Keratinocyte (primary cell): ENCODE data around the gene LYVE1. TPM values are rescaled to one million over a fixed set of nuclear protein-coding genes. Genes with fewer than 3 reads are reported as not detected.

ENCODE experiments used
- DNase-seq: peaks from one replicate; pipeline ENCODE4 v3.0.0-alpha.2; 2011; ENCODE audit warnings: low read depth, missing footprints, low spot score
- FAIRE-seq: peaks from 2 replicates; lab custom pipeline; 2011; peaks lifted over from hg19 to GRCh38; lab: Jason Lieb, UNC
- H2AFZ ChIP-seq: 2 replicates; pipeline ENCODE4 v1.6.0; 2012; ENCODE audit warnings: low read length, control low read depth, inconsistent platforms; ENCODE audit not compliant: control insufficient read depth
- H3K27ac ChIP-seq: 2 replicates; pipeline ENCODE4 v1.5.1; 2011; ENCODE audit warnings: low read length; ENCODE audit not compliant: control insufficient read depth, insufficient read depth
- H3K27me3 ChIP-seq: 3 replicates; pipeline ENCODE4 v1.6.0; 2011; ENCODE audit warnings: low read length; ENCODE audit not compliant: control insufficient read depth, insufficient read depth; ENCODE audit errors: extremely low read depth
- H3K36me3 ChIP-seq, 2 experiments: 2 replicates in 1 of 2; 3 replicates in 1 of 2; pipeline ENCODE4 v1.5.1; 2011; ENCODE audit warnings: low read length in 2 of 2, mild to moderate bottlenecking in 1 of 2; ENCODE audit not compliant: control insufficient read depth in 2 of 2, insufficient read depth in 2 of 2; ENCODE audit errors: extremely low read depth in 1 of 2
- H3K4me1 ChIP-seq: 3 replicates; pipeline ENCODE4 v1.5.1; 2011; ENCODE audit warnings: low read length; ENCODE audit not compliant: control insufficient read depth, insufficient read depth; ENCODE audit errors: extremely low read depth
- H3K4me2 ChIP-seq: 3 replicates; pipeline ENCODE4 v1.6.0; 2011; ENCODE audit warnings: low read depth, low read length; ENCODE audit not compliant: control insufficient read depth, insufficient read depth; ENCODE audit errors: extremely low read depth
- H3K4me3 ChIP-seq, 3 experiments: fragments of 200-600 bp in 1 of 3; sonication (generic) in 1 of 3; 2 replicates in 2 of 3; 3 replicates in 1 of 3; pipeline ENCODE4 v1.5.1; 2011 to 2016; ENCODE audit warnings: low read length in 3 of 3, mild to moderate bottlenecking in 3 of 3, control low read depth in 2 of 3, inconsistent platforms in 1 of 3, low read depth in 1 of 3, mixed read lengths in 1 of 3, mixed run types in 1 of 3, moderate library complexity in 1 of 3; ENCODE audit not compliant: control insufficient read depth in 2 of 3, insufficient read depth in 2 of 3; ENCODE audit errors: extremely low read depth in 1 of 3
- H3K79me2 ChIP-seq: 2 replicates; pipeline ENCODE4 v1.6.0; 2012; ENCODE audit warnings: low read length; ENCODE audit not compliant: control insufficient read depth, insufficient read depth
- H3K9ac ChIP-seq: 3 replicates; pipeline ENCODE4 v1.6.0; 2011; ENCODE audit warnings: low read length; ENCODE audit not compliant: control insufficient read depth, insufficient read depth; ENCODE audit errors: extremely low read depth
- H3K9me1 ChIP-seq: 3 replicates; pipeline ENCODE4 v1.6.0; 2011; ENCODE audit warnings: low read length; ENCODE audit not compliant: control insufficient read depth, insufficient read depth; ENCODE audit errors: extremely low read depth
- H3K9me3 ChIP-seq: 2 replicates; pipeline ENCODE4 v1.5.1; 2012; ENCODE audit warnings: low read depth, low read length; ENCODE audit not compliant: control insufficient read depth
- H4K20me1 ChIP-seq: 3 replicates; pipeline ENCODE4 v1.6.0; 2011; ENCODE audit warnings: low read length; ENCODE audit not compliant: control insufficient read depth, insufficient read depth; ENCODE audit errors: extremely low read depth
- EZH2 ChIP-seq: IDR thresholded peaks from one replicate; pipeline ENCODE4 v1.6.1; 2012; ENCODE audit warnings: inconsistent platforms, mild to moderate bottlenecking, low read length, moderate library complexity
- dilution Hi-C: fragments of 300-500 bp; cut with MboI; formaldehyde crosslinking; loops from one replicate; pipeline ENCODE4 v1.7.0; 2020; ENCODE audit warnings: low sequenced_read_pairs; ENCODE audit not compliant: extremely low pct_ligation_motif_present
- polyA plus RNA-seq, 5 experiments: library from polyadenylated mRNA; depleted of rRNA in 3 of 5; stranded (reverse) in 3 of 5; stranded (forward) in 1 of 5; unstranded in 1 of 5; fragments of >200 nt; gene quantifications; 1 replicate in 1 of 5; 2 replicates in 3 of 5; 3 replicates in 1 of 5; pipeline versions ENCODE4 v1.2.1 to v1.2.3, GENCODE V29; 2011 to 2012; ENCODE audit warnings: missing spikeins in 2 of 5, low read depth in 1 of 5, low replicate concordance in 1 of 5
- TF ChIP-seq, protein P1 (sequence below), 3 experiments: IDR thresholded peaks in 1 of 3; conservative IDR thresholded peaks in 1 of 3; optimal IDR thresholded peaks in 1 of 3; 2 replicates in 2 of 3; 3 replicates in 1 of 3; pipeline versions ENCODE3 to v1.5.1; 2011; ENCODE audit warnings: low read length in 3 of 3, mild to moderate bottlenecking in 3 of 3, moderate library complexity in 2 of 3, control low read depth in 1 of 3, inconsistent platforms in 1 of 3; ENCODE audit not compliant: insufficient read depth in 2 of 3; ENCODE audit errors: extremely low read depth in 1 of 3

Gene LYVE1
- polyA plus RNA-seq, 1 donor (not counting 4 experiments of a cell fraction or from before 2014, with no cell fraction given): not detected

DNA sequence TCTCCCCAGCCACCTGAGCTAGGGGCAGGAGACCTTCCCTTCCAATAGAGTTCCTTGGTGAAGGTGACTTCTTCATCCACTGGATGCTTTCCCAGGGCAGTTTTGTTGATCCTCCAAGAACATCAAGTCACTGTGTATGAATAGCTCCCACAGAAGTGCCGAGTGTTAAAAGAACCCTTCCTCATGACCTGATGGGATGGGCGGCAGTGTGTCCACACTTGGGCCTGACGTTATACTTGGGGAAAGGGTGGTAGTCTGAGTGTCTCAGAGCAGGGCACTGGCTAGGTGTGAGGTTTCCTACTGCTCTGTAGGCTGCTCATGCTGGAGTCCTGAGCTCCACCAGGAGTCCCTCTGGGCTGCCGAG, 7.6 kb upstream of the LYVE1 start:
- H3K9ac ChIP-seq: no peak overlapping the region
- no peak overlapping the region for H2AFZ ChIP-seq
- no peaks in the 10 kb centered on the region for H3K4me1 ChIP-seq
- dilution Hi-C loops: no loop called here
- TF ChIP-seq EZH2: no peak
- TF ChIP-seq, protein P1, sequence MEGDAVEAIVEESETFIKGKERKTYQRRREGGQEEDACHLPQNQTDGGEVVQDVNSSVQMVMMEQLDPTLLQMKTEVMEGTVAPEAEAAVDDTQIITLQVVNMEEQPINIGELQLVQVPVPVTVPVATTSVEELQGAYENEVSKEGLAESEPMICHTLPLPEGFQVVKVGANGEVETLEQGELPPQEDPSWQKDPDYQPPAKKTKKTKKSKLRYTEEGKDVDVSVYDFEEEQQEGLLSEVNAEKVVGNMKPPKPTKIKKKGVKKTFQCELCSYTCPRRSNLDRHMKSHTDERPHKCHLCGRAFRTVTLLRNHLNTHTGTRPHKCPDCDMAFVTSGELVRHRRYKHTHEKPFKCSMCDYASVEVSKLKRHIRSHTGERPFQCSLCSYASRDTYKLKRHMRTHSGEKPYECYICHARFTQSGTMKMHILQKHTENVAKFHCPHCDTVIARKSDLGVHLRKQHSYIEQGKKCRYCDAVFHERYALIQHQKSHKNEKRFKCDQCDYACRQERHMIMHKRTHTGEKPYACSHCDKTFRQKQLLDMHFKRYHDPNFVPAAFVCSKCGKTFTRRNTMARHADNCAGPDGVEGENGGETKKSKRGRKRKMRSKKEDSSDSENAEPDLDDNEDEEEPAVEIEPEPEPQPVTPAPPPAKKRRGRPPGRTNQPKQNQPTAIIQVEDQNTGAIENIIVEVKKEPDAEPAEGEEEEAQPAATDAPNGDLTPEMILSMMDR (optimal IDR thresholded peaks at IDR 0.05 in 1 of 3, IDR thresholded peaks at IDR 0.05 in 1 of 3, conservative IDR thresholded peaks at IDR 0.05 in 1 of 3; ENCODE audit: extremely low read depth in 1 of 3, insufficient read depth in 2 of 3, low read length in 3 of 3): no peak
- no peaks in the 10 kb centered on the region for H3K79me2 ChIP-seq
- no peak overlapping the region for H3K27ac ChIP-seq
- FAIRE-seq (no peak), DNase-seq (no peak)
- no peak overlapping the region for H3K4me2 ChIP-seq
- H3K36me3 ChIP-seq: no peaks in the 10 kb centered on the region
- H3K9me1 ChIP-seq: no peaks in the 10 kb centered on the region
- H3K27me3 ChIP-seq: no peaks in the 10 kb centered on the region
- H3K9me3 ChIP-seq: no peaks in the 10 kb centered on the region
- no peak overlapping the region for H3K4me3 ChIP-seq
- no peaks in the 10 kb centered on the region for H4K20me1 ChIP-seq

DNA sequence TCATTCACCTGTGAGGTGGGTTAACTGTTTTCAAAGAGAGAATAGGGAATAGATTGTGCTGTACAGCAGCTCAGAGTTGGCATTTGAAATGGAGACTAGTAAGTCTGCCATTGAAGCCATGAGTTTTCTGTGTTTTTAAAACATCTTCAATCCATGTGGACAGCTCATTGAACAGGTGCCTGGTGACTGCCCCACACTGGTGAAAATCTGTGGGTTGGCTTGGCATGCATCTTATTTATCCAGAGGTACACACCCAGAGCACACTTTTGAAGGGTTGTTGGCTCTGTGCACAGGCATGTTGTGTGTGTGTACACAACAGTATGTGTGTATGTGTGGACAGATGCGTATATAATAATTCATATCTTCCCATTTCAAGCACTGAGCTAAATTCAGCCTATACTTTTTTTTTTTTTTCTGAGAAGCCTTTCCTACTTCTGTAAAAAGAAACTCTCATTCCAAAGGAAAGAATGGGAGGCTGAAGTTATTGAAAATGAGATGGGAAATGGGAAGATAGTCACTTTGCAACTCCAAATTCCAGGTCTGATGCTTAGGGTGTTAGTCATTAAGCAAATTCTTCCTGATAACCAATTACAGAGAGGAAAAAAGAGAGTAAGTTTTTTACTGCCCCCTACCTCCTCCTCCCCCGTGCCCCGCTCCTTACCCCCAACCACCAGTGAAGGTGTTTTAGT, 7.0 kb upstream of the LYVE1 start:
- Histone ChIP-seq H4K20me1 (no peaks in the 10 kb centered on the region), H3K9me1 (no peaks in the 10 kb centered on the region), H3K27ac (no peak overlapping the region), H3K9ac (no peak overlapping the region), H3K4me3 (no peak overlapping the region), H2AFZ (no peak overlapping the region), H3K4me1 (no peaks in the 10 kb centered on the region), H3K36me3 (no peaks in the 10 kb centered on the region), H3K27me3 (no peaks in the 10 kb centered on the region), H3K79me2 (no peaks in the 10 kb centered on the region), H3K4me2 (no peak overlapping the region), H3K9me3 (no peaks in the 10 kb centered on the region)
- no peak for DNase-seq
- no peak for FAIRE-seq
- TF ChIP-seq EZH2: no peak
- TF ChIP-seq, protein P1 (optimal IDR thresholded peaks at IDR 0.05 in 1 of 3, IDR thresholded peaks at IDR 0.05 in 1 of 3, conservative IDR thresholded peaks at IDR 0.05 in 1 of 3; ENCODE audit: extremely low read depth in 1 of 3, insufficient read depth in 2 of 3, low read length in 3 of 3): no peak
- dilution Hi-C loops: no loop called here
